Peyer's patch (tissue), 4 donors: Measurements from ENCODE around the gene HM13. TPM values are rescaled to one million over a fixed set of nuclear protein-coding genes. Genes with fewer than 3 reads are reported as not detected.
"Not testable (repeated sequence)": the region's sequence is repeated elsewhere in the genome, so short reads cannot be mapped to it uniquely, and the experiment has no call there.

Experiments
- DNase-seq, 3 donors: peaks; one replicate each; pipeline ENCODE4 v3.0.0-alpha.2; 2017 to 2019
- H3K27ac ChIP-seq, 4 donors: fragments of 200-600 bp; sonication (generic); one replicate each; pipeline ENCODE4 v1.5.1; 2016 to 2019
- H3K27me3 ChIP-seq, 2 donors: fragments of 200-600 bp; sonication (generic); one replicate each; pipeline ENCODE4 v1.5.1; 2019
- H3K36me3 ChIP-seq, 3 donors: fragments of 200-600 bp; sonication (generic); one replicate each; pipeline ENCODE4 v1.5.1; 2016 to 2019
- H3K4me1 ChIP-seq, 4 donors: fragments of 200-600 bp; sonication (generic); one replicate each; pipeline ENCODE4 v1.5.1; 2016 to 2019
- H3K4me3 ChIP-seq, 4 donors: fragments of 200-600 bp; sonication (generic); 1 replicate in 3 of 4; 2 replicates in 1 of 4; pipeline ENCODE4 v1.5.1; 2016 to 2019; ENCODE audit warnings: mild to moderate bottlenecking in 1 of 4
- H3K9me3 ChIP-seq, 4 donors: fragments of 200-600 bp; sonication (generic); one replicate each; pipeline ENCODE4 v1.5.1; 2016 to 2019; ENCODE audit warnings: mild to moderate bottlenecking in 1 of 4
- POLR2A ChIP-seq, 2 donors: fragments of 450-650 bp; IDR thresholded peaks; one replicate each; pipeline ENCODE4 v1.5.1; 2017; ENCODE audit warnings: antibody characterized with exemption in 2 of 2, mild to moderate bottlenecking in 2 of 2, moderate library complexity in 2 of 2
- total RNA-seq, 4 donors: library from RNA; depleted of rRNA; stranded (reverse); fragments of >200 nt; gene quantifications; one replicate each; pipeline ENCODE4 v1.1.0, GENCODE V29; 2016
- TF ChIP-seq, protein P1 (sequence below), 6 experiments: fragments of 450-650 bp in 4 of 6; fragments of 200-600 bp in 2 of 6; sonication (generic) in 1 of 6; IDR thresholded peaks; one replicate each; pipeline ENCODE4 v1.5.1; 2017 to 2019; ENCODE audit warnings: antibody characterized with exemption in 6 of 6, mild to moderate bottlenecking in 3 of 6, moderate library complexity in 1 of 6

The HM13 gene
- total RNA-seq, 4 donors from 2014 or later, result 38.9 to 97.4 (median 56.3) TPM

DNA sequence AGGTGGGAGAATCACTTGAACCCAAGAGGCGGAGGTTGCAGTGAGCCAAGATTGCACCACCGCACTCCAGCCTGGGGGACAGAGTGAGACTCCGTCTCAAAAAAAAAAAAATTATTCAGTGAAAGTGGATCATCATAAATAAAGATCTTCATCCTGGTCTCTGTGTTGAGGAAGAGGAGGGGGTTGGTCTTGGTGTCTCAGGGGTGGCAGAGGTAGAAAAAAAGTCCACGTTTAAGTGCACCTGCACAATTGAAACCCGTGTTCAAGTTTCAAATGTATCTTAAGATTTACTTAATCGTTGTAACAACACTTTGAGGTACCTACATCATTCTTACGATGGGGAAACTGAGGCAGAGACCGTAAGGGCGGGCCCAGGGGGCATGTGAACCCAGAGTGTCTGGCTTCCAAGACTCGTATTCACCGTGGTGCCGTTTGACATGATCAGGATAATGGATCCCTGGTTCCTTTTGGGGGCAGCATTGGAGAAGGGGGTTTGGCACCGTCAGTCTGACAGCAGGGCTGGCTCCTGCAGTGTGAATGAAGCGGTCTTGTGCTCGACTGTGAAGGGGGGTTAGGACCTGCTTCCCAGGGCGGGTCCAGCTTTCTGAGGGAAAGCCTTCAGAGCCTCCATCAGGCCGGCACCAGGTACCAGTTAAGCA lies 57.9 kb downstream of the HM13 start:
- Histone ChIP-seq H3K4me3 (peak overlapping the region; percentile 45 to 72 (median 56)), H3K27me3 (no peaks in the 10 kb centered on the region), H3K9me3 (no peaks in the 10 kb centered on the region), H3K4me1 (peaks cover 0 to 31% (median 9%) of the 10 kb centered on the region in 4 donors), H3K27ac (peak overlapping the region; percentile 87 to 94 (median 90)), H3K36me3 (peaks cover 0 to 4% (median 0%) of the 10 kb centered on the region in 3 donors)
- TF ChIP-seq POLR2A (IDR thresholded peaks at IDR 0.05), result no peak
- TF ChIP-seq, protein P1, sequence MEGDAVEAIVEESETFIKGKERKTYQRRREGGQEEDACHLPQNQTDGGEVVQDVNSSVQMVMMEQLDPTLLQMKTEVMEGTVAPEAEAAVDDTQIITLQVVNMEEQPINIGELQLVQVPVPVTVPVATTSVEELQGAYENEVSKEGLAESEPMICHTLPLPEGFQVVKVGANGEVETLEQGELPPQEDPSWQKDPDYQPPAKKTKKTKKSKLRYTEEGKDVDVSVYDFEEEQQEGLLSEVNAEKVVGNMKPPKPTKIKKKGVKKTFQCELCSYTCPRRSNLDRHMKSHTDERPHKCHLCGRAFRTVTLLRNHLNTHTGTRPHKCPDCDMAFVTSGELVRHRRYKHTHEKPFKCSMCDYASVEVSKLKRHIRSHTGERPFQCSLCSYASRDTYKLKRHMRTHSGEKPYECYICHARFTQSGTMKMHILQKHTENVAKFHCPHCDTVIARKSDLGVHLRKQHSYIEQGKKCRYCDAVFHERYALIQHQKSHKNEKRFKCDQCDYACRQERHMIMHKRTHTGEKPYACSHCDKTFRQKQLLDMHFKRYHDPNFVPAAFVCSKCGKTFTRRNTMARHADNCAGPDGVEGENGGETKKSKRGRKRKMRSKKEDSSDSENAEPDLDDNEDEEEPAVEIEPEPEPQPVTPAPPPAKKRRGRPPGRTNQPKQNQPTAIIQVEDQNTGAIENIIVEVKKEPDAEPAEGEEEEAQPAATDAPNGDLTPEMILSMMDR (IDR thresholded peaks at IDR 0.05), result no peak
- no peak for DNase-seq

DNA sequence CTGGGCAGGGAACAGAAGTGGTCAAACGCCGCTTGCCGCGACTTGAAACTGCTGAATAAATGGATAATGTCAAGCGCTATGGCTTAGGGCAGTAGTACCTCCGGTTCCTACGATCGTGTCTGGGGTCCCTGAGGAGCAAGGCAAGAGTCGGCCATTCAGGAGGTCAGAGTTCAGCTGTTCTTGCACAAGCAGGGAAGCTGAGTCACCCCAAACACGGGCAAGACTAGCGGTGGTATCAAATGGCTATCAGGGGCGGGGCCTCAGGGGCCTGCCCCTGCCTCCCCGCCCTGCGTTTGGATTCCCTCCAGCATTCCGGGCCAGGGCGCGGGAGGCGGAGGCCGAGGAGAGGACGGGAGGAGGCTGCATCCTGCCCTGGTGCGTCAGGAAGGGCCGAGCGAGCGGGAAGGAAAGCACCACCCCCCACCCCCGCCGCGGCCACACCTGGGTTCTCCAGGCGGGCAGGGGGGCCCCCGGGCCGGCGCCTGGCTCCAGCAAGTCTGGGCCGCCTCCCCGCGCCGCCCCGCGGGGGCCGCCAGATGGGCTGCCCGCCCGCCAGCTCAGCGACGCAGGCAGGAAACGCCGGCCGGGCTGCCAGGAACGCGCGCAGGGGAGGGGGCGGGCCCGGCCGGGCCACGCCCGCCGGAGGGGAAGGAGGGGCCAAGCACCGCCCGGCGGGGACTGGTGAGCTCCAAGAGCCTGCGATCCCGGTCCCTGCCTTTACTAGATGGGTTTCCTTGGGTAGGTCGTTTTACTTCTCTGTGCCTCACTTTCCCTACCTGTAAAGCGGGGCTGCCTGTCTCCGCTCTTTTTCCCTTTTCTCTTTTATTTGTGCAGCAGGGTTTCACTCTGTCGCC lies 58.7 kb downstream of the HM13 start:
- peak; percentile 87 to 98 (median 96) for DNase-seq
- TF ChIP-seq, protein P1 (IDR thresholded peaks at IDR 0.05), result peak in 3 of 6 experiments; percentile 9 to 19 (median 9)
- TF ChIP-seq POLR2A (IDR thresholded peaks at IDR 0.05), result peak; percentile 70 to 88
- H3K9me3 ChIP-seq, result no peaks in the 10 kb centered on the region
- H3K27ac ChIP-seq, result peak overlapping the region; percentile 87 to 94 (median 90)
- H3K4me1 ChIP-seq, result peaks cover 0 to 27% (median 9%) of the 10 kb centered on the region in 4 donors
- H3K27me3 ChIP-seq, result no peaks in the 10 kb centered on the region
- peak overlapping the region; percentile 45 to 72 (median 56) for H3K4me3 ChIP-seq
- H3K36me3 ChIP-seq, result peaks cover 0 to 4% (median 0%) of the 10 kb centered on the region in 3 donors

DNA sequence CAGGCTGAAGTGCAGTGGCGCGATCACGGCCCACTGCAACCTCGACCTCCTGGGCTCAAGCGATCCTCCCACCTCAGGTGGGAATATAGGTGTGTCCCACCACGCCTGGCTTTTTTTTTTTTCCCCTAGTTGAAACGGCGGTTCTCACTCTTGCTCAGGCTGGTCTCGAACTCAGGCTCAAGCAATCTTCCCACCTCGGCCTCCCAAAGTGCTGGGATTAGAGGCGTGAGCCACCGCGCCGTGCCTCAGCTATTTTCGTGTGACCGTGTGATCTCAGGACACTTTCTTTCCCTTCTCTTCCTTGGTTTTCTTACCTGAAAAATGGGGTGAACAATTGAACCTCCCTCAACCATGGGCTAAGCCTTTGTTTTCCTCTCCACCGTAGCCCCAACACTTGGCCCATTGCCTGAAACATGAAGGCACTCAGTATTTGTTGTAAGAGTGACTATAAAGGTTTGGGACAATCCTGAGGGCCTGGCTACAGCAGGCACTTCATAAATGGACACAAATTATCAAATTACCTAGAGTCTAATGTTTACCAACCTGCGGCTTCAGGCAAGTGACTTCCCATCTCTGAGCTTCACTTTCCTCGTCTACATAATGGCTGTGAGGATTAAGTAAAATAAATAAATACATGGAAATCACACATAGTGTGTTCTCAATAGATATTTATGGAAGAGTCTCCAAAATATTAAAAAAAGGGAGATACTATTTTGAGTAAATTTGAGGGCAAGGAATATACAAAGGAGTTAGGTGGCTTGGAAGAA lies 59.5 kb downstream of the HM13 start:
- H3K9me3 ChIP-seq, result no peaks in the 10 kb centered on the region
- no peak for TF ChIP-seq POLR2A (IDR thresholded peaks at IDR 0.05)
- TF ChIP-seq, protein P1 (IDR thresholded peaks at IDR 0.05), result no peak
- H3K4me3 ChIP-seq, result peak overlapping the region; percentile 45 to 72 (median 56)
- no peaks in the 10 kb centered on the region for H3K27me3 ChIP-seq
- peaks cover 0 to 4% (median 0%) of the 10 kb centered on the region in 3 donors for H3K36me3 ChIP-seq
- H3K4me1 ChIP-seq, result peaks cover 0 to 27% (median 9%) of the 10 kb centered on the region in 4 donors
- DNase-seq, result peak in 1 of 3 donors; percentile 51
- H3K27ac ChIP-seq, result peak overlapping the region; percentile 87 to 94 (median 90)

DNA sequence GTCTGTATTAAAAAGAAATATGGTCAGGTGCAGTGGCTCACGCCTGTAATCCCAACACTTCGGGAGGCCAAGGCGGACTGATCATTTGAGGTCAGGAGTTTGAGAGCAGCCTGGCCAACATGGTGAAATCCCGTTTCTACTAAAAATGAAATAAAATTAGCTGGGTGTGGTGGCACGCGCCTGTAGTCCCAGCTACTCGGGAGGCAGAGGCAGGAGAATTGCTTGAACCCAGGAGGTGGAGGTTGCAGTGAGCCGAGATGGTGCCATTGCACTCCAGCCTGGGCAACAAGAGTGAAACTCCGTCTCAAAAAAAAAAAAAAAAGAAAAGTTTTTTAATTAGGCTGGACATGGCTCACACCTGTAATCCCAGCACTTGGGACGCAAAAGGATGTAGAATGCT lies 60.7 kb downstream of the HM13 start:
- Histone ChIP-seq H3K27ac (peak overlapping the region in 1 of 4 donors; percentile 94), H3K4me1 (peaks cover 0 to 23% (median 9%) of the 10 kb centered on the region in 4 donors)
- H3K9me3 ChIP-seq, H3K27me3 ChIP-seq, H3K4me3 ChIP-seq, H3K36me3 ChIP-seq, DNase-seq: not testable (repeated sequence)

DNA sequence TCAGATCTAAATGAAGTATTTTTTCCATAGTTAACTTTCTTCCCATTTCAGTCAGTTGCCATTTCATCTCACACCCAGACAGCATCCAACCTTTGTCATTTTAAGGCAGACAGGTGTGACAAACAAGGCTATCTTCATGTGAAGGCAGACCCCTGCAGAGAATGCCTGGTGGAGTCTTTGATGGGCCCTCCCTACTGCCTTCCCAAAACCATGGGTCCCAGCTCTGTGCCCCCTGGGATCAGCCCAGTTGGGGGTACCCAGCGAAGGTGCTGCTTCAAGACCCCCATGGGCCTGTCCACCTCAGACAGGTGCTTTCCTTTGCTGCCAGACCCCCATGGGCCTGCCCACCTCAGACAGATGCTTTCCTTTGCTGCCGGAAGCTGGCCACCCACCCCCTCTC lies 62.5 kb downstream of the HM13 start:
- H3K27me3 ChIP-seq, result no peaks in the 10 kb centered on the region
- no peak for DNase-seq
- no peak overlapping the region for H3K27ac ChIP-seq
- H3K9me3 ChIP-seq, result no peaks in the 10 kb centered on the region
- H3K4me3 ChIP-seq, result no peak overlapping the region
- TF ChIP-seq, protein P1 (IDR thresholded peaks at IDR 0.05), result no peak
- no peak for TF ChIP-seq POLR2A (IDR thresholded peaks at IDR 0.05)
- peaks cover 0 to 15% (median 9%) of the 10 kb centered on the region in 4 donors for H3K4me1 ChIP-seq
- no peaks in the 10 kb centered on the region for H3K36me3 ChIP-seq
